ENCODE measurements around the gene LKAAEAR1.

DNA sequence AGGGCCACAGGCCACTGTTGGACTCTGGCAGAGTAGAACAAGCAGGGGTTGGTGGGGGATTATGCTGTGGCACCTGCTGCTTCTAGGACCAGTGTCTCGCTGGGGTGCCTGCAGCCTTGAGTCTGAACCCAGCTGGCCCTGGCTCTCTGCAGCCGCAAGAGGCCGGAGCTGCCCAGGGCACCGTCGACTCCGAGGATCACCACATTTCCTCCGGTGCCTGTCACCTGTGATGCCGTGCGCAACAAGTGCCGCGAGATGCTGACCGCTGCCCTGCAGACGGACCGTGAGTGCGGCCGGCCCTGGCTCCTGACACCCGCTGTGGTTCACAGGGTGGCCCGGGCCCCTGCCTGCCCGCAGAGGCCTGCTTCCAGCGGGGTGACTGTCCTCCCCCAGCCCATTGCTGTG is 15.0 kb downstream of the LKAAEAR1 start:
- TF ChIP-seq, protein P1, sequence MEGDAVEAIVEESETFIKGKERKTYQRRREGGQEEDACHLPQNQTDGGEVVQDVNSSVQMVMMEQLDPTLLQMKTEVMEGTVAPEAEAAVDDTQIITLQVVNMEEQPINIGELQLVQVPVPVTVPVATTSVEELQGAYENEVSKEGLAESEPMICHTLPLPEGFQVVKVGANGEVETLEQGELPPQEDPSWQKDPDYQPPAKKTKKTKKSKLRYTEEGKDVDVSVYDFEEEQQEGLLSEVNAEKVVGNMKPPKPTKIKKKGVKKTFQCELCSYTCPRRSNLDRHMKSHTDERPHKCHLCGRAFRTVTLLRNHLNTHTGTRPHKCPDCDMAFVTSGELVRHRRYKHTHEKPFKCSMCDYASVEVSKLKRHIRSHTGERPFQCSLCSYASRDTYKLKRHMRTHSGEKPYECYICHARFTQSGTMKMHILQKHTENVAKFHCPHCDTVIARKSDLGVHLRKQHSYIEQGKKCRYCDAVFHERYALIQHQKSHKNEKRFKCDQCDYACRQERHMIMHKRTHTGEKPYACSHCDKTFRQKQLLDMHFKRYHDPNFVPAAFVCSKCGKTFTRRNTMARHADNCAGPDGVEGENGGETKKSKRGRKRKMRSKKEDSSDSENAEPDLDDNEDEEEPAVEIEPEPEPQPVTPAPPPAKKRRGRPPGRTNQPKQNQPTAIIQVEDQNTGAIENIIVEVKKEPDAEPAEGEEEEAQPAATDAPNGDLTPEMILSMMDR (IDR thresholded peaks at IDR 0.05), result no peak
- no peak for TF ChIP-seq POLR2A (IDR thresholded peaks at IDR 0.05)
- TF ChIP-seq EP300 (IDR thresholded peaks at IDR 0.05), result no peak
- TF ChIP-seq POLR2AphosphoS5 (IDR thresholded peaks at IDR 0.05), result no peak
